ENCODE results near the gene LYSMD2.
"Not testable (repeated sequence)": the region's sequence is repeated elsewhere in the genome, so short reads cannot be mapped to it uniquely, and the experiment has no call there.

The LYSMD2 gene, protein sequence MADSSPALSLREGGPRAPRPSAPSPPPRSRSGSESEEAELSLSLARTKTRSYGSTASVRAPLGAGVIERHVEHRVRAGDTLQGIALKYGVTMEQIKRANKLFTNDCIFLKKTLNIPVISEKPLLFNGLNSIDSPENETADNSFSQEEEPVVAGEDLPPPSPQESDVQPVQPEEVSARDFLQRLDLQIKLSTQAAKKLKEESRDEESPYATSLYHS

DNA sequence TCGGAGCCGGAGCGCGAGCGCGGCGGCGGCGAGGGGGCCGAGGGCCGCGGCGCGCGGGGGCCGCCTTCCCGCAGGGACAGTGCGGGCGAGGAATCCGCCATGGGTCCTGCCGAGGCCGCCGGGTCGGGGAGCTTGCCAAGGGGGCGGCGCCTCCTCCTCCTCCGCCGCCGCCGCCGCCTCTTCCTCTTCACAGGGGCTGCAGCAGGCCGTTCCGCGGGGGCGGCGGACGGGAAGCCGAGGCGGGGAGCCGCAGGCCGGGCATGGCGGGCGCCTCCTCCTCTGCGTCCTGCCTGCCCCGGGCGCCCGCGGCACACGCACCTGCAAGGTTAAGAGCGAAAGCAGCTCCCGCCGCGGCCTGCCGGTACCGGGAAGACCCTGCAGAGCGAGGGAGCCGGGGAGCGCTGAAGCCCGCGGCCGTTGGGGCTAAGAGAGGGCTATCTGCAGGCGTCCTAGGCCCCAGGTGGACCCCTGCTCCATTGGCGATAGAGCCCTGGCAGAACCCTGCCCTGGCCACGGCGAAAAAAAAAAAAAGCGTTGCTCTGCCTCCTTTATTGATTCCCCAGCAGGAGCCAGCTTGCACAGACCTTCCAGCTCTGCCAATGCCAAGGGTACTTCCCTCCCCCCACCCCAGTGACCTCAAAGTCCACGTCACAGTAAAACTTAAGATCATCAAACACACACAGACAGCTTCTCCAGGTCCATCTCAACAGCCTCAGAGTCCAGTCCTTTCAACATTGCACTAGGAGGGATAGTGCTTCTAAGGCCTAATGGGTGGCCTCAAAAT lies at the start of gene LYSMD2:
Gene LYSMD2 (minus strand): TSS at position 134 of the 784 bp plus-strand sequence. CDS start 33 bp downstream, at position 101.
- peak within 1 kb of the TSS; percentile 67 for H3K4me3 ChIP-seq (ENCODE audit: control insufficient read depth, low read depth, low read length)
- peak; percentile 44 for DNase-seq (ENCODE audit: low read depth)
- TF ChIP-seq, protein P1, sequence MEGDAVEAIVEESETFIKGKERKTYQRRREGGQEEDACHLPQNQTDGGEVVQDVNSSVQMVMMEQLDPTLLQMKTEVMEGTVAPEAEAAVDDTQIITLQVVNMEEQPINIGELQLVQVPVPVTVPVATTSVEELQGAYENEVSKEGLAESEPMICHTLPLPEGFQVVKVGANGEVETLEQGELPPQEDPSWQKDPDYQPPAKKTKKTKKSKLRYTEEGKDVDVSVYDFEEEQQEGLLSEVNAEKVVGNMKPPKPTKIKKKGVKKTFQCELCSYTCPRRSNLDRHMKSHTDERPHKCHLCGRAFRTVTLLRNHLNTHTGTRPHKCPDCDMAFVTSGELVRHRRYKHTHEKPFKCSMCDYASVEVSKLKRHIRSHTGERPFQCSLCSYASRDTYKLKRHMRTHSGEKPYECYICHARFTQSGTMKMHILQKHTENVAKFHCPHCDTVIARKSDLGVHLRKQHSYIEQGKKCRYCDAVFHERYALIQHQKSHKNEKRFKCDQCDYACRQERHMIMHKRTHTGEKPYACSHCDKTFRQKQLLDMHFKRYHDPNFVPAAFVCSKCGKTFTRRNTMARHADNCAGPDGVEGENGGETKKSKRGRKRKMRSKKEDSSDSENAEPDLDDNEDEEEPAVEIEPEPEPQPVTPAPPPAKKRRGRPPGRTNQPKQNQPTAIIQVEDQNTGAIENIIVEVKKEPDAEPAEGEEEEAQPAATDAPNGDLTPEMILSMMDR (conservative IDR thresholded peaks at IDR 0.05; ENCODE audit: control insufficient read depth, insufficient read depth, low read depth, low read length) = no peak

DNA sequence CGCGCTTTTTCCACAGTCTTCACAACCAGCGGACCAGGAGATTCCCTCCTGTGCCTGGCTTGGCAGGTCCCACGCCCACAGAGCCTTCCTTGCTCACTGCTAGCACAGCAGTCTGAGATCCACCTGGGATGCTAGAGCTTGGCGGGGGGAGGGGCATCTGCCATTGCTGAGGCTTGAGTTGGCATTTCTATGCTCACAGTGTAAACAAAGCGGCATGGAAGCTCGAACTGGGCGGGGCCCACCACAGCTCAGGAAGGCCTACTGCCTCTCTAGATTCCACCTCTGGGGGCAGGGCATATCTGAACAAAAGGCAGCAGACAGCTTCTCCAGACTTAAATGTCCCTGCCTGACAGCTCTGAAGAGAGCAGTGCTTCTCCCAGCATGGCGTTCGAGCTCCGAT lies 49.7 kb upstream of the LYSMD2 start:
- H3K4me3 ChIP-seq (ENCODE audit: control insufficient read depth, low read depth, low read length); DNase-seq (ENCODE audit: low read depth): not testable (repeated sequence)

DNA sequence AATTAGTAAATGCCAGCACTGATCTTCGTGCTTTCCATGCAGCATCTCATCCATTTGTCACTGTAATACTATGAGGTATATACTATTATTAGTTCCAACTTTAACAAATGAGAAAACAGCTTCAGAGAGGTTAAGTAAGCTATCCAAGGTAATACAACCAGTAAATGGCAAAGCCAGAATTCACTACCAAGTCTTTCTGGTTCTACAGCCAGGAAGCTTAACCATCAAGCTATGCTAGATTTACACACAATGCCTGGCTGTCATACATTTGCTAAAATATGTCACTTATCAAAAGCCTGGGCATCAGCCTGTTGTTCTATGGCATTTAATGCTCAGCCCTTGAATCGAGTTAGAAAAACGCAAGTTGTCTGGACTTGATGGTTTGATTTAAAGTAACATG lies 46.5 kb upstream of the LYSMD2 start:
- TF ChIP-seq, protein P1 (conservative IDR thresholded peaks at IDR 0.05; ENCODE audit: control insufficient read depth, insufficient read depth, low read depth, low read length) = no peak
- no peak for DNase-seq (ENCODE audit: low read depth)

DNA sequence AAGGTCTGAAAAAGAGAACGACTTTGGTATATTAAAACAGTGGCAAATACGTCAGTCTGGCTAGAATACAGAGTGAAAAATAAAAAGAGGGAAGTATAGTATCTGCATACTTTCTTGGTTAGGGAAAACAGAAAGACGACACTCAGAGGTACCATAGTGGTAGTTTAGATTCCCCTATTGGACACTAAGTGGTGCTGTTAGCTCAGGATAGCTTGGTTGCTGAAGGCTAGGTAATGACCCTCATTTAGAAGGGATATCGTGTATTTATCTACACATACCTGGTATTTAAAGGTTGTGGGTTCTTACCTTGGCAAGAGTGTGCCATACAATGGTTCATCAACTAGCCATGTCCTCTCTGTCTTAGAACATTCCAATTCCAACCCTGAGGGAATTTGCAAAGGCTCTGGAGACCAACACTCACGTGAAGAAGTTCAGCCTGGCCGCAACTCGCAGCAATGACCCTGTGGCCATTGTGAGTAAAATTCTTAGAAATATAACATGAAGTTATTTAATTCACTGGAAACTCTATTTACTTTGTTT lies 45.0 kb upstream of the LYSMD2 start:
- TF ChIP-seq, protein P1 (conservative IDR thresholded peaks at IDR 0.05; ENCODE audit: control insufficient read depth, insufficient read depth, low read depth, low read length) = peak; percentile 48
- no peak overlapping the region for H3K4me3 ChIP-seq (ENCODE audit: control insufficient read depth, low read depth, low read length)
- peak; percentile 30 for DNase-seq (ENCODE audit: low read depth)

More for the DNA sequence above, 46.5 kb upstream of the LYSMD2 start:
- no peak overlapping the region for H3K4me3 ChIP-seq (ENCODE audit: control insufficient read depth, low read depth, low read length)

DNA sequence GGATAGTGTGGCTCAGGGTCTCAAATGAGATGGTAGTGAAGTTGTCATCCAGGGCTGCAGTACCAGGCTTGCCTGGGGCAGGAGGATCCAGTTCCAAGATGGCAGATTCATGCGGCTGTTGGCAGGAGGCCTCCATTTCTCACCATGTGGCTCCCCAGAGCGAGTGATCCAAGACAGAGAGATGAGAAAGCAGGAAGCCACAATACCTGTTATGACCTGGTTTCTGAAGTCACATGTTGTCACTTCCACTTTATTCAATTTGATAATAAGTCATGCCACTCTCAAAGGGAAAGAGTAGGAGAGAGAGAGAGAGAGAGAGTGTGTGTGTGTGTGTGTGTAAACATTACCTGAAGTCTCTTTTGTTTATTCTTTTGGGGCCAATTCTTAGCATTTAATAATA lies 44.1 kb upstream of the LYSMD2 start:
- TF ChIP-seq, protein P1 (conservative IDR thresholded peaks at IDR 0.05; ENCODE audit: control insufficient read depth, insufficient read depth, low read depth, low read length) = no peak
- DNase-seq (ENCODE audit: low read depth) = no peak
- H3K4me3 ChIP-seq (ENCODE audit: control insufficient read depth, low read depth, low read length) = no peak overlapping the region

DNA sequence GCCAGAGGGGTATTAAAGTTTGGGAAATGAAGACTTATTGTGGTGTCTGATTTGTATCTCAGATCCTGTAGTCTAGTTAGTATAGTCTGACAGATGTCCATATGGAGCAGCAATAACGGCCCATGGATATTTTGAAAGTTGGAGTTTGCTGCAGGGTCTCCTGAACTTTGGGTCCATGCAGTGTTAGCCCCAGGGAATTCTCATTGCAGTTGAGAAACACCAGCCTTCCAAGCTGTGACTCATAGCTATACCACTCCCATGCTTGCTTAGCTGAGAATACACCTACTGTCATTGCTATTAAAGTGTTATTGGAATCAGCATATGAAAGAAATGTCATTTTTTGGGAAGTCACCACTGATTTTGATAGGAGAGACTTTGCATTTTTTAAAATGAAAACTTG lies 43.2 kb upstream of the LYSMD2 start:
- no peak overlapping the region for H3K4me3 ChIP-seq (ENCODE audit: control insufficient read depth, low read depth, low read length)
- peak; percentile 45 for DNase-seq (ENCODE audit: low read depth)
- TF ChIP-seq, protein P1 (conservative IDR thresholded peaks at IDR 0.05; ENCODE audit: control insufficient read depth, insufficient read depth, low read depth, low read length) = no peak

DNA sequence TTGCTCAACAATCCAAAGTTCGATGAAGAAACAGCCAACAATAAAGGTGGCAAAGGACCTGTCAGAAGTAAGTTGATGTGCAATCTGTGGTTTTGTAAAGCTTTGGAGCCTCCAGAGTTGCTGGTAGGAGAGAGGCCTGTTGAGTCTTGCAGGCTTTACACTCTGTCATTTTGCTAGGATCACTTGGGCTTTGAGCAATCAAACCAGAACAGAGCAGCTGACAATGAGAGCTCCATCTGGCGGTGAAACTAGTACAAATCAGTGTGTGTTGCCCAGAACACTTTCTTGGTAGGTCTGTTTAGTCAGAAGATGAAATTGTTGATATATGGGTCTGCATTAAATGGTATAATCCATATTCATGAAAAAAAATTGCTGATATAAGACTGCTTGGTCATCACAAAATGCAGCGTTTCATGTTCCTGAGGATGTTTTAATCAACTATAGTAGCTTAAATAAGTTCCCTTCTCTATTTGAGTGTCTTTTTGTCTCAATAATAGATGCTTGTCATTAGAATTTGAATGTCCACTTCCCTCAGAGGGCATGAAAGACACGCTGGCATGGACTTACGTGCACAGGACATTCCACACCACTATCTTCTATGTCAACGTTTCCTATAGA lies 39.6 kb upstream of the LYSMD2 start:
- peak; percentile 82 for DNase-seq (ENCODE audit: low read depth)
- TF ChIP-seq, protein P1 (conservative IDR thresholded peaks at IDR 0.05; ENCODE audit: control insufficient read depth, insufficient read depth, low read depth, low read length) = peak; percentile 82
- H3K4me3 ChIP-seq (ENCODE audit: control insufficient read depth, low read depth, low read length) = no peak overlapping the region

Data from fibroblast of mammary gland (primary cell).